SU-DHL-6 (cell line): ENCODE measurements around the gene KLK11.
"Not testable (repeated sequence)": the region's sequence is repeated elsewhere in the genome, so short reads cannot be mapped to it uniquely, and the experiment has no call there.

Source experiments
- H2AFZ ChIP-seq: fragments of 200-600 bp; sonication (generic); 2 replicates; pipeline ENCODE4 v1.6.1; 2014; ENCODE audit warnings: low read depth, mild to moderate bottlenecking, moderate library complexity, mixed read lengths, antibody characterized with exemption, low read length; ENCODE audit not compliant: severe bottlenecking
- H3F3A ChIP-seq: fragments of 200-600 bp; shearing (Covaris generic); 2 replicates; pipeline ENCODE4 v1.6.0; 2016; ENCODE audit warnings: antibody characterized with exemption, mild to moderate bottlenecking; ENCODE audit not compliant: insufficient read depth
- H3K27ac ChIP-seq: fragments of 200-600 bp; sonication (generic); 2 replicates; pipeline ENCODE4 v1.5.1; 2016; ENCODE audit warnings: low read depth, mild to moderate bottlenecking, low read length, moderate library complexity, mixed read lengths
- H3K27me3 ChIP-seq: fragments of 200-600 bp; sonication (generic), shearing (Covaris generic); 2 replicates; pipeline ENCODE4 v1.6.0; 2014; ENCODE audit warnings: mild to moderate bottlenecking, low read length
- H3K36me3 ChIP-seq: fragments of 200-600 bp; sonication (generic); 2 replicates; pipeline ENCODE4 v1.6.1; 2014; ENCODE audit warnings: mild to moderate bottlenecking, low read length, mixed read lengths
- H3K4me2 ChIP-seq: fragments of 300-600, 200-600 bp; shearing (Covaris generic), sonication (generic); 2 replicates; pipeline ENCODE4 v1.6.0; 2014; ENCODE audit warnings: low read length, low read depth, mild to moderate bottlenecking; ENCODE audit not compliant: poor library complexity, severe bottlenecking
- H3K4me3 ChIP-seq: fragments of 200-600 bp; sonication (generic); 2 replicates; pipeline ENCODE4 v1.5.1; 2014; ENCODE audit warnings: antibody characterized with exemption, low read length, mild to moderate bottlenecking, mixed read lengths; ENCODE audit not compliant: insufficient read depth, poor library complexity, severe bottlenecking
- H3K79me2 ChIP-seq: fragments of 200-600 bp; sonication (generic); 2 replicates; pipeline ENCODE4 v1.6.1; 2014; ENCODE audit warnings: mild to moderate bottlenecking, low read length, moderate library complexity; ENCODE audit not compliant: insufficient read depth
- H3K9ac ChIP-seq: fragments of 200-600 bp; sonication (generic); 2 replicates; pipeline ENCODE4 v1.7.0; 2014; ENCODE audit warnings: mild to moderate bottlenecking, low read length
- H3K9me2 ChIP-seq: fragments of 200-600 bp; sonication (generic); replicated peaks from 2 replicates; pipeline ENCODE4 v1.6.1; 2014; ENCODE audit warnings: low read length; ENCODE audit not compliant: insufficient read depth
- H3K9me3 ChIP-seq: fragments of 200-600 bp; sonication (generic); 2 replicates; pipeline ENCODE4 v1.6.1; 2014; ENCODE audit warnings: low read length, mixed read lengths; ENCODE audit not compliant: insufficient read depth
- H4K20me1 ChIP-seq: fragments of 200-600 bp; sonication (generic); 2 replicates; pipeline ENCODE4 v1.6.1; 2014; ENCODE audit warnings: low read depth, mild to moderate bottlenecking, antibody characterized with exemption, low read length, moderate library complexity, mixed read lengths
- EZH2phosphoT487 ChIP-seq: fragments of 200-600 bp; sonication (generic), shearing (Covaris generic); conservative IDR thresholded peaks from 2 replicates; pipeline ENCODE4 v1.6.1; 2018; ENCODE audit warnings: mild to moderate bottlenecking, antibody characterized with exemption, low read length, moderate library complexity, mixed read lengths
- TF ChIP-seq, protein P1 (sequence below): fragments of 200-600 bp; sonication (generic); IDR thresholded peaks from one replicate; pipeline ENCODE4 v1.5.1; 2017; ENCODE audit warnings: antibody characterized with exemption, mild to moderate bottlenecking, low read length, moderate library complexity; ENCODE audit not compliant: insufficient read depth, poor library complexity, severe bottlenecking

KLK11 gene

DNA sequence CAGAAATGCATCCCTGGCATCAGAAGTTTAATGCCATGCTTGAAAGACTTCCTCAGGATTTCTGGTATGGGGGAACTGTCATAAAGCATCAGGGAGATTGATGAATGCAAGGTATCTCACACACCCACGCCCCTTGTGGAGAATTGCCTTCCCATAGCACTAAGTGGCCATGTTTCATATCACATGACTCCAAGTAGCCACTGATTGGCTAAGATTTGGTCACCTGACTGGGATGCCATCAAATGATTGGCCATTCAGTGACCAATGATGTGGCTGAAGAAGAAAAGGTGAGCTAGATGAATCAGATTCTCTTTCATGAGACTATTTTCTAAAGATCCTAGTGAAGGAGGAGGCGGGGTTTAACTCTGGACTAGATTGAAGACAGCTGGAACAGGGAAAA lies 32.3 kb downstream of the KLK11 start:
- H3K9me2 ChIP-seq: no peaks in the 10 kb centered on the region
- no peak overlapping the region for H2AFZ ChIP-seq
- TF ChIP-seq, protein P1, sequence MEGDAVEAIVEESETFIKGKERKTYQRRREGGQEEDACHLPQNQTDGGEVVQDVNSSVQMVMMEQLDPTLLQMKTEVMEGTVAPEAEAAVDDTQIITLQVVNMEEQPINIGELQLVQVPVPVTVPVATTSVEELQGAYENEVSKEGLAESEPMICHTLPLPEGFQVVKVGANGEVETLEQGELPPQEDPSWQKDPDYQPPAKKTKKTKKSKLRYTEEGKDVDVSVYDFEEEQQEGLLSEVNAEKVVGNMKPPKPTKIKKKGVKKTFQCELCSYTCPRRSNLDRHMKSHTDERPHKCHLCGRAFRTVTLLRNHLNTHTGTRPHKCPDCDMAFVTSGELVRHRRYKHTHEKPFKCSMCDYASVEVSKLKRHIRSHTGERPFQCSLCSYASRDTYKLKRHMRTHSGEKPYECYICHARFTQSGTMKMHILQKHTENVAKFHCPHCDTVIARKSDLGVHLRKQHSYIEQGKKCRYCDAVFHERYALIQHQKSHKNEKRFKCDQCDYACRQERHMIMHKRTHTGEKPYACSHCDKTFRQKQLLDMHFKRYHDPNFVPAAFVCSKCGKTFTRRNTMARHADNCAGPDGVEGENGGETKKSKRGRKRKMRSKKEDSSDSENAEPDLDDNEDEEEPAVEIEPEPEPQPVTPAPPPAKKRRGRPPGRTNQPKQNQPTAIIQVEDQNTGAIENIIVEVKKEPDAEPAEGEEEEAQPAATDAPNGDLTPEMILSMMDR: no peak
- no peak for TF ChIP-seq EZH2phosphoT487
- no peak overlapping the region for H3K27ac ChIP-seq
- no peaks in the 10 kb centered on the region for H3K79me2 ChIP-seq
- H3K9me3 ChIP-seq: 0 out of 2 replicates have a peak, but pooled peaks cover 5% of the 10 kb centered on the region
- no peak overlapping the region for H3K4me3 ChIP-seq
- no peak overlapping the region for H3K9ac ChIP-seq
- no peaks in the 10 kb centered on the region; the same call in 1 of the 2 replicates for H3K27me3 ChIP-seq
- H3K4me2 ChIP-seq: no peak overlapping the region
- H4K20me1 ChIP-seq: no peaks in the 10 kb centered on the region
- no peaks in the 10 kb centered on the region for H3F3A ChIP-seq
- H3K36me3 ChIP-seq: no peaks in the 10 kb centered on the region

DNA sequence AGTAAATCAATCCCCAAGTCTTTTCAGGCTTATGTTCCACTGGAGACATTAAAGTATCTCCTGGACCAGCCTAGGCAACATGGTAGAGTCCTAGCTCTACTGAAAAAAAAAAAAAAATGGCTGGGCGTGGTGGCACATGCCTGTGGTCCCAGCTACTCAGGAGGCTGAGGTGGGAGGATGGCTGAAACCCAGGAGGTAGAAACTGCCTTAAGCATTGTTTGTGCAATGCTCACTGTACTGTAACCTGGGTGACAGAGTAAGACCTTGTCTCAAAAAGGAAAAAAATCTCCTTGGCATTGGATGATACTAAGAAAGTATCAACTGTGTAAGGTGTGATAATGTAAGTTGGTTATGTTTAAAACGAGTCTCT lies 33.8 kb downstream of the KLK11 start:
- no peak overlapping the region for H3K4me2 ChIP-seq
- H4K20me1 ChIP-seq: no peaks in the 10 kb centered on the region
- H2AFZ ChIP-seq: no peak overlapping the region
- no peaks in the 10 kb centered on the region for H3K79me2 ChIP-seq
- no peaks in the 10 kb centered on the region for H3K36me3 ChIP-seq
- no peaks in the 10 kb centered on the region for H3K9me2 ChIP-seq
- H3K9me3 ChIP-seq: 0 out of 2 replicates have a peak, but pooled peaks cover 5% of the 10 kb centered on the region
- no peak overlapping the region for H3K27ac ChIP-seq
- no peaks in the 10 kb centered on the region for H3F3A ChIP-seq
- TF ChIP-seq, protein P1: no peak
- TF ChIP-seq EZH2phosphoT487: no peak
- H3K9ac ChIP-seq: no peak overlapping the region
- H3K4me3 ChIP-seq: no peak overlapping the region
- H3K27me3 ChIP-seq: no peaks in the 10 kb centered on the region; the same call in 1 of the 2 replicates

DNA sequence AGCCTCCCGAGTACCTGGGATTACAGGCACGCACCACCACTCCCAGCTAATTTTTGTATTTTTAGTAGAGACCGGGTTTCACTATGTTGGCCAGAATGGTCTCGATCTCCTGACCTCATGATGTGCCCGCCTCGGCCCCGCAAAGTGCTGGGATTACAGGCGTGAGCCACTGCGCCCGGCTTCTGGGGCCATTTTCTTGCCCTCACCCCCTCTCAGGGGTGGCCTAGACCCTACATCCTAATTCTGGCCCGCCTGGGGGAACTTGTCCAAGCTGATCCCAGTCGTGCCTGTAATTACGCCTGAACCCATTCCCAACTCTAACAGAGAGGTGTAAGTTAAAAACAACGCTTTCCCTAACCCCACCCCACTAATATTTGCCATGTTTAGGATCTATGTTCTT lies 42.0 kb downstream of the KLK11 start:
- not testable (repeated sequence) for H3K4me2 ChIP-seq, H3K79me2 ChIP-seq, H3K36me3 ChIP-seq, H3F3A ChIP-seq, H3K9me2 ChIP-seq, H3K9me3 ChIP-seq, H4K20me1 ChIP-seq, H3K4me3 ChIP-seq, H2AFZ ChIP-seq, H3K27me3 ChIP-seq, H3K9ac ChIP-seq, H3K27ac ChIP-seq

DNA sequence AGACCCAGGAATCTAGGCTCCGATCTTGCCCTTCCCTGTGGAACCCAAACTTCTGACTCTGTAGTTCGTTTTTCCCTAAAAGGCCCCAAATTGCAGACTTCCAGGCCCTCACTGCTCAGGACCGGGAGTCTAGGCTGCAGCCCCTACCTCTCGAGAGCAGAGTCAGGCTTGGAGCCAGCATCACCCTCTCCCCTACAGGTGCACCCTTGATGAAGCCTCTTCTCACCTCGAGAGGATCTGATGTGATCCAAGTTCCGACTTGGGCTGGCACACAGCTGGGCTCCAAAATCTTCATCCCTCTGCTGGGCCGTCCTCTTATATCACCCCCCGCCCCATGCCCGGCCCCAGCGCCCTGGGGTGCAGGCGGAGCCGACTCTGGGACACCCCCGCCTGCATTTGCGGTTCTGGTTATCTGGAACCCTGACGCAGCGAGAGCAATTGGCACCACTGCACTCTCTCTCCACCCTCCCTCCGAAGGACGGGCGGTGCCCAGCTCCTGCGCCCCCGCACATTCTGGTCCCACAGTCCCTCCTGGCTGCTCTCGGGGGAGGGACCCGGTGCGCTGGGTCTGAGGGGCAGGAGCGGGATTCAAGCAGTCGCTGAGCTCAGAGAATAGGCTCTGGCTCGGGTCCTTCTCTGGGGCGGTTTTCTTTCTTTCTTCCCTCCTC lies 42.7 kb downstream of the KLK11 start, which contains the start of gene KLK7:
TSS of gene KLK7 (minus strand) at position 293 of the 668 bp plus-strand sequence. CDS start 1,518 bp downstream, outside the sequence.
- Histone ChIP-seq H3K79me2 (no peaks in the 10 kb centered on the region), H3K36me3 (no peaks in the 10 kb centered on the region), H3K4me3 (no peak within 1 kb of the TSS), H3K9me3 (no peaks in the 10 kb centered on the region), H3K27ac (no peak within 1 kb of the TSS), H3K4me2 (no peak within 1 kb of the TSS), H3K9ac (no peak within 1 kb of the TSS), H3K9me2 (no peaks in the 10 kb centered on the region), H4K20me1 (no peaks in the 10 kb centered on the region), H3F3A (no peaks in the 10 kb centered on the region), H3K27me3 (no peaks in the 10 kb centered on the region), H2AFZ (no peak within 1 kb of the TSS)
- TF ChIP-seq EZH2phosphoT487: no peak
- TF ChIP-seq, protein P1: no peak
